Omental fat pad (tissue), 4 donors: ENCODE data around the gene VCPKMT. TPM values are rescaled to one million over a fixed set of nuclear protein-coding genes. Genes with fewer than 3 reads are reported as not detected.

Experiments
- ATAC-seq: fragments of 150-250 bp; one replicate; pipeline ENCODE4 v1.9.1; 2016; ENCODE audit warnings: mild to moderate bottlenecking, moderate library complexity; ENCODE audit not compliant: low FRiP score
- DNase-seq: peaks from one replicate; pipeline ENCODE4 v3.0.0-alpha.2; 2019; ENCODE audit warnings: low spot score
- CTCF ChIP-seq, 3 donors: fragments of 450-650 bp; IDR thresholded peaks; one replicate each; pipeline ENCODE4 v1.5.1; 2016 to 2017; ENCODE audit warnings: antibody characterized with exemption in 3 of 3, mild to moderate bottlenecking in 3 of 3, moderate library complexity in 2 of 3
- total RNA-seq, 4 donors: library from RNA; depleted of rRNA; stranded (reverse); fragments of >200 nt; gene quantifications; one replicate each; pipeline ENCODE4 v1.1.0, GENCODE V29; 2016

The VCPKMT gene
- total RNA-seq, 4 donors from 2014 or later: 3.9 to 9.9 (median 7.7) TPM

GRCh38 chr14:50106178-50106577 is 10.2 kb downstream of the VCPKMT start:
- DNase-seq: no peak
- ATAC-seq: no peak
- no peak for TF ChIP-seq CTCF (IDR thresholded peaks at IDR 0.05)

- no peak for ATAC-seq
- no peak for DNase-seq
- TF ChIP-seq CTCF (IDR thresholded peaks at IDR 0.05): no peak
Measured at GRCh38 chr14:50103558-50103957, 12.8 kb downstream of the VCPKMT start.

GRCh38 chr14:50101417-50101816 is 15.0 kb downstream of the VCPKMT start:
- DNase-seq (no peak), ATAC-seq (no peak)
- no peak for TF ChIP-seq CTCF (IDR thresholded peaks at IDR 0.05)

GRCh38 chr14:50100805-50101204 is 15.6 kb downstream of the VCPKMT start:
- no peak for ATAC-seq
- no peak for TF ChIP-seq CTCF (IDR thresholded peaks at IDR 0.05)

GRCh38 chr14:50099335-50099734 is 17.0 kb downstream of the VCPKMT start:
- ATAC-seq (no peak), DNase-seq (no peak)
- TF ChIP-seq CTCF (IDR thresholded peaks at IDR 0.05): no peak

More at GRCh38 chr14:50100805-50101204, 15.6 kb downstream of the VCPKMT start:
- no peak for DNase-seq

- DNase-seq (no peak), ATAC-seq (no peak)
- no peak for TF ChIP-seq CTCF (IDR thresholded peaks at IDR 0.05)
Measured at GRCh38 chr14:50095895-50096294, 20.5 kb downstream of the VCPKMT start.

- ATAC-seq: no peak
- no peak for TF ChIP-seq CTCF (IDR thresholded peaks at IDR 0.05)
- DNase-seq: no peak
Measured at GRCh38 chr14:50094056-50094755, 22.2 kb downstream of the VCPKMT start.
